ENCODE results near the gene ARID4A.
A peak's percentile ranks its signal among the peaks of the same experiment; 100 is the strongest.
"Not testable (repeated sequence)": the region's sequence is repeated elsewhere in the genome, so short reads cannot be mapped to it uniquely, and the experiment has no call there.

ARID4A gene

DNA sequence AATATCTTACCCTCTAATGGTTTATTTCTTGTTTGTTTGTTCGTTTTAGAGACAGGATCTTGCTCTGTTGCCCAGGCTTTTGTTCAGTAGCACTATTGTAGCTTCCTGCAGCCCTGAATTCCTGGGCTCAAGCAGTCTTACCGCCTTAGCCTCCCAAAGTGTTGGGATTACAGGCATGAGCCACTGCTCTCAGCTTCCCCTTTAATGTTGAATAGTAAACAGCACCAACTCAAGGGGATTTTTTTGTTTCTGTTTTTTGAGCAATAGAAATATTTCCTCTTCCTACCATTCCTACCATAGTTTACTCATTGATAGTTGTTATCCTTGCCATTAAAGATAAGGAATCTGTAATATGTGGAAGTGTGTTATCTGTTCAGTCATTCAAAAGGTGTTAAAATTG is 10.7 kb downstream of the ARID4A start:
- POLR2A ChIA-PET: no interaction called here
- no peak overlapping the region for H3K4me3 ChIP-seq (ENCODE audit: low read depth, low read length)
- CTCF ChIA-PET: no interaction called here
- TF ChIP-seq, protein P1, sequence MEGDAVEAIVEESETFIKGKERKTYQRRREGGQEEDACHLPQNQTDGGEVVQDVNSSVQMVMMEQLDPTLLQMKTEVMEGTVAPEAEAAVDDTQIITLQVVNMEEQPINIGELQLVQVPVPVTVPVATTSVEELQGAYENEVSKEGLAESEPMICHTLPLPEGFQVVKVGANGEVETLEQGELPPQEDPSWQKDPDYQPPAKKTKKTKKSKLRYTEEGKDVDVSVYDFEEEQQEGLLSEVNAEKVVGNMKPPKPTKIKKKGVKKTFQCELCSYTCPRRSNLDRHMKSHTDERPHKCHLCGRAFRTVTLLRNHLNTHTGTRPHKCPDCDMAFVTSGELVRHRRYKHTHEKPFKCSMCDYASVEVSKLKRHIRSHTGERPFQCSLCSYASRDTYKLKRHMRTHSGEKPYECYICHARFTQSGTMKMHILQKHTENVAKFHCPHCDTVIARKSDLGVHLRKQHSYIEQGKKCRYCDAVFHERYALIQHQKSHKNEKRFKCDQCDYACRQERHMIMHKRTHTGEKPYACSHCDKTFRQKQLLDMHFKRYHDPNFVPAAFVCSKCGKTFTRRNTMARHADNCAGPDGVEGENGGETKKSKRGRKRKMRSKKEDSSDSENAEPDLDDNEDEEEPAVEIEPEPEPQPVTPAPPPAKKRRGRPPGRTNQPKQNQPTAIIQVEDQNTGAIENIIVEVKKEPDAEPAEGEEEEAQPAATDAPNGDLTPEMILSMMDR (IDR thresholded peaks at IDR 0.05; ENCODE audit: insufficient read depth, low read length, missing control alignments): no peak
- DNase-seq (ENCODE audit: low read depth, low spot score): no peak

DNA sequence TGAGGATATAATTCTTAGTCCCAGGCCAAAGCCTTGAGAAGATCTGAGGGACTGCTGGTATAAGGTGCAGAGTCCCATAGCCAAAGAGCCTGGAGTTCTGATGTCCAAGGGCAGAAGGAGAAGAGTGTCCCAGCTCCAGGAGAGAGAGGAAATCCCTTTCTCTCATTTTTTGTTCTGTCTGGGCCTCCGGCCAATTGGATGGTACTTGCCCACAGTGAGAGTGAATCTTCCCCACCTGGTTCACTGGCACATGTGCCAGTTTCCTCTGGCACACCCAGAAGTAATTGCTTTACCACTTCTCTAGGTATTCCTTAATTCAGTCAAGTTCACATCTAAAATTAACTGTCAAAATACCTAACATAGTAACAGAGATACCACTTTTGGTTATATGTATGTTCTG is 15.3 kb downstream of the ARID4A start:
- DNase-seq (ENCODE audit: low read depth, low spot score): no peak
- TF ChIP-seq, protein P1 (IDR thresholded peaks at IDR 0.05; ENCODE audit: insufficient read depth, low read length, missing control alignments): no peak
- H3K4me3 ChIP-seq (ENCODE audit: low read depth, low read length): no peak overlapping the region
- CTCF ChIA-PET: interaction anchor here (1.0 to 1.2 kb wide), 2 partner anchors 8 to 10 kb away, joined by 3 to 4 read pairs; no protein-coding TSS in a partner anchor
- POLR2A ChIA-PET: no interaction called here

DNA sequence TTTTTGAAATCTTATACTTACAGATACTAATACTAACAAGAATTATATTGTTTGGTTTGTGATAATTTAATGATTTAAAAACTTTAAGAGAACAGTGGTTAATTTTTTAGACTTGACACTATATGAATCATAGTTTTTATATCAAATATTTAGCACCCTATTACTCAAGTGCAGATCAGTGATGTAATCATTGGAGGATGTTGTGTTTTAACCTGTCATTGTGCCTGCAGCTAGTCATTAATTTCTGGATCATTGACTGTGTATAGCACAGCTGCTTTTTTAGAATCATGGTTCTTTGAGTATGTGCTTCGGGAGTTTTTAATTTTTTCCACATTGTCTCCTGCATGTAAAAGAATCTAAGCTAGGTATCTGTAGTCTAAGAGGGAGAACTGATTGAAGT is 17.3 kb downstream of the ARID4A start:
- POLR2A ChIA-PET: interaction anchor here (1.0 kb wide), 1 partner anchor 18 kb away, joined by 3 read pairs; the partner anchor contains the start of gene ARID4A
- no peak overlapping the region for H3K4me3 ChIP-seq (ENCODE audit: low read depth, low read length)
- TF ChIP-seq, protein P1 (IDR thresholded peaks at IDR 0.05; ENCODE audit: insufficient read depth, low read length, missing control alignments): no peak
- CTCF ChIA-PET: no interaction called here
- no peak for DNase-seq (ENCODE audit: low read depth, low spot score)

DNA sequence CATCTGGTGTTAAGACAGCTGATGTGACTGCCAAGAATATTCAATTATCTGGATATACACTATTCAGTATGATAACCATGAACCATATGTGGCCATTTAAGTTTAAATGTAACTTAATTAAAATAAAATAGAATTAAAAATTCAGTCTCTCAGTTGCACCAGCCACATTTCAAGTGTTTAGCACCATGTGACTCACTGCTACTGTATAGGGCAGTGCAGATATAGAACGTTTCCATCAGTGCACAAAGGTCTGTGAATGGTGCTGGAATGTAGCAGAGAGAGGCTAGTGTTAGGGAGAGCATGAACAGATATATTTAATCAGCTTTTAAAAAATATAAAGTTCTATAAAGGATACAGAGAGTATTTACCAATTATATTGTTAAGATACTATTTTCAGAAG is 28.7 kb downstream of the ARID4A start:
- ChIA-PET CTCF (no interaction called here), POLR2A (no interaction called here)
- DNase-seq (ENCODE audit: low read depth, low spot score): no peak
- TF ChIP-seq, protein P1 (IDR thresholded peaks at IDR 0.05; ENCODE audit: insufficient read depth, low read length, missing control alignments): no peak
- no peak overlapping the region for H3K4me3 ChIP-seq (ENCODE audit: low read depth, low read length)

DNA sequence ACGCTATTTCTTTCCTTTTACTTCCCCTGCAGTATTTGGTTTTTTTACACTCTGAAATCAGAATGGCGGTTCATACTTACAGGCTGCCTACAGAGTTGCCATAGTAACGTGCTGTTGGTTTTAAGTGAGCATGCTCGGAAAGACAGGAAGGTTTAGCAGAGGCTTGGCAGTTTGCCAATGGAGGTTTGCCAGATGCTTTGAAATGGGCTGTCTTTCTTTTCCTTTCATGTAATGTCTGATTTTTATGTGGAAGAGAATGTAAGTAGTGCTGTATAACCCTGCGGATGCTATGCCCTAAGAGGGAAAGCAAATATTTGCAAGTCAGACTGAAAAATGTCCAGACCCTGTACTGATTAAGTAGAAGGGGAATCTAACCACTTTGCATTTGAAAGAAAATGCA is 32.8 kb downstream of the ARID4A start:
- ChIA-PET CTCF (no interaction called here), POLR2A (no interaction called here)
- TF ChIP-seq, protein P1 (IDR thresholded peaks at IDR 0.05; ENCODE audit: insufficient read depth, low read length, missing control alignments): no peak
- no peak overlapping the region for H3K4me3 ChIP-seq (ENCODE audit: low read depth, low read length)
- DNase-seq (ENCODE audit: low read depth, low spot score): peak; percentile 88

DNA sequence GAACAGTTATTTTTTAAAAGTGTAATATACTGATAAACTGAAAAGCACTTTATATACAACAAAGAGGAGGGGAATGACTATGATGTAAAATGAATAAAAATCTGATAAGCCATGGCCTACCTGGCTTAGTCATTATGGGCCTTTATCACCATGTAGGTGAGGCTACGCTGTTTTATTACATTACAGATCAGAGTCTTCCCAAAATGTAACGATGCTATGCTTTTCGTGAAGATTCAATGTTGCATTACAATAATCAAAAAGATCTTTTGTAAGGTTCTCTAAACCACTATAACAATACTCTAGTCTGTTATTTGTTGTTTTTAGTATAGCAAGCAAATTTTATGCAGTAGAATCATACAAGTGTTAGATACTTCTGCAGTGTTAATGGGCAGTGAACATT is 34.2 kb downstream of the ARID4A start:
- POLR2A ChIA-PET: no interaction called here
- CTCF ChIA-PET: interaction anchor here (0.8 to 1.1 kb wide), 2 partner anchors 15 to 27 kb away, joined by 3 read pairs; no protein-coding TSS in a partner anchor
- DNase-seq (ENCODE audit: low read depth, low spot score): no peak
- TF ChIP-seq, protein P1 (IDR thresholded peaks at IDR 0.05; ENCODE audit: insufficient read depth, low read length, missing control alignments): no peak
- no peak overlapping the region for H3K4me3 ChIP-seq (ENCODE audit: low read depth, low read length)

DNA sequence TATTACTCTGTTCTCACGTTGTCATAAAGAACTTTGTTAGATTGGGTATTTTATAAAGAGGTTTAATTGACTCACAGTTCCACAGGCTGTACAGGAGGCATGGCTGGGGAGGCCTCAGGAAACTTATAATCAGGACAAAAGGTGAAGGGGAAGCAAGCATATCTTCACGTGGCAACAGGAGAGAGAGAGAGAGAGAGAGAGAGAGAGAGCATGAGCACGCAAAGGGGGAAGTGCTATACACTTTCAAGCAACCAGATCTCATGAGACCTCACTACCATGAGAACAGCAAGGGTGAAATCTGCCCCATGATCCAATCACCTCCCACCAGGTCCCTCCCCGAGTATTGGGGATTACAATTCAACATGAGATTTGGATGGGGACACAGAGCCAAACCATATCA is 41.3 kb downstream of the ARID4A start:
- DNase-seq (ENCODE audit: low read depth, low spot score); H3K4me3 ChIP-seq (ENCODE audit: low read depth, low read length); POLR2A ChIA-PET: not testable (repeated sequence)
- CTCF ChIA-PET: interaction anchor here (0.9 to 1.0 kb wide), 2 partner anchors 21 to 23 kb away, joined by 3 read pairs; no protein-coding TSS in a partner anchor
